H9 (cell line): ENCODE data around the gene CHRNG. TPM values are rescaled to one million over a fixed set of nuclear protein-coding genes. Genes with fewer than 3 reads are reported as not detected.

Source experiments
- DNase-seq: peaks from one replicate; pipeline ENCODE4 v3.0.0-alpha.2; 2017
- H2AFZ ChIP-seq: one replicate; pipeline ENCODE4 v1.6.1; 2013; ENCODE audit warnings: mild to moderate bottlenecking, low read length, control low read depth, moderate library complexity
- H2AK5ac ChIP-seq: 2 replicates; pipeline ENCODE4 v1.6.1; 2013; ENCODE audit warnings: low read length, control low read depth, mixed read lengths; ENCODE audit not compliant: insufficient read length
- H2BK120ac ChIP-seq: one replicate; pipeline ENCODE4 v1.6.1; 2013; ENCODE audit warnings: low read depth, mild to moderate bottlenecking, low read length, control low read depth, inconsistent platforms; ENCODE audit not compliant: poor library complexity, severe bottlenecking
- H2BK12ac ChIP-seq: 2 replicates; pipeline ENCODE4 v1.6.1; 2013; ENCODE audit warnings: low read length, control low read depth, mixed read lengths, low read depth; ENCODE audit not compliant: insufficient read length
- H2BK15ac ChIP-seq: 2 replicates; pipeline ENCODE4 v1.6.1; 2013; ENCODE audit warnings: low read depth, low read length, control low read depth
- H2BK20ac ChIP-seq: one replicate; pipeline ENCODE4 v1.6.1; 2013; ENCODE audit warnings: low read depth, mild to moderate bottlenecking, low read length, control low read depth, inconsistent platforms; ENCODE audit not compliant: poor library complexity, severe bottlenecking
- H2BK5ac ChIP-seq: 2 replicates; pipeline ENCODE4 v1.6.1; 2013; ENCODE audit warnings: low read length, control low read depth, mixed read lengths; ENCODE audit not compliant: insufficient read length
- H3K14ac ChIP-seq: 2 replicates; pipeline ENCODE4 v1.6.1; 2013; ENCODE audit warnings: low read length, control low read depth; ENCODE audit not compliant: insufficient read depth
- H3K18ac ChIP-seq: 2 replicates; pipeline ENCODE4 v1.6.1; 2013; ENCODE audit warnings: low read depth, mild to moderate bottlenecking, mixed read lengths, low read length, control low read depth; ENCODE audit not compliant: insufficient read length
- H3K23ac ChIP-seq: 2 replicates; pipeline ENCODE4 v1.6.1; 2013; ENCODE audit warnings: low read length, control low read depth, mixed read lengths, low read depth; ENCODE audit not compliant: insufficient read length
- H3K23me2 ChIP-seq: 2 replicates; pipeline ENCODE4 v1.6.1; 2013; ENCODE audit warnings: low read depth, mild to moderate bottlenecking, mixed read lengths, low read length, control low read depth; ENCODE audit not compliant: insufficient read length, poor library complexity, severe bottlenecking
- H3K27ac ChIP-seq: 2 replicates; pipeline ENCODE4 v1.5.1; 2013; ENCODE audit warnings: low read length, control low read depth, mixed read lengths, low read depth; ENCODE audit not compliant: insufficient read length
- H3K27me3 ChIP-seq: 2 replicates; pipeline ENCODE4 v1.6.1; 2013; ENCODE audit warnings: low read length, control low read depth, inconsistent platforms; ENCODE audit not compliant: insufficient read depth
- H3K4ac ChIP-seq: 2 replicates; pipeline ENCODE4 v1.6.1; 2013; ENCODE audit warnings: low read depth, mild to moderate bottlenecking, control low read depth, inconsistent platforms, low read length, moderate library complexity
- H3K4me1 ChIP-seq: 2 replicates; pipeline ENCODE4 v1.6.1; 2013; ENCODE audit warnings: low read length, control low read depth, inconsistent platforms; ENCODE audit not compliant: insufficient read depth
- H3K4me2 ChIP-seq: 2 replicates; pipeline ENCODE4 v1.6.1; 2013; ENCODE audit warnings: low read length, control low read depth, mixed read lengths; ENCODE audit not compliant: insufficient read length, insufficient read depth
- H3K56ac ChIP-seq: 2 replicates; pipeline ENCODE4 v1.6.1; 2013; ENCODE audit warnings: low read depth, mild to moderate bottlenecking, mixed read lengths, low read length, control low read depth; ENCODE audit not compliant: insufficient read length
- H3K79me1 ChIP-seq: 2 replicates; pipeline ENCODE4 v1.6.1; 2013; ENCODE audit warnings: low read depth, mild to moderate bottlenecking, moderate library complexity, low read length, control low read depth, inconsistent platforms; ENCODE audit not compliant: insufficient read depth, poor library complexity, severe bottlenecking
- H3K79me2 ChIP-seq: 2 replicates; pipeline ENCODE4 v1.6.1; 2013; ENCODE audit warnings: low read length, control low read depth, inconsistent platforms; ENCODE audit not compliant: insufficient read depth
- H3K9ac ChIP-seq: 2 replicates; pipeline ENCODE4 v1.6.1; 2013; ENCODE audit warnings: low read length, control low read depth, mixed read lengths; ENCODE audit not compliant: insufficient read length; ENCODE audit errors: extremely low read depth
- H3K9me3 ChIP-seq: one replicate; pipeline ENCODE4 v1.6.1; 2013; ENCODE audit warnings: low read depth, low read length, inconsistent platforms; ENCODE audit not compliant: control insufficient read depth
- H3T11ph ChIP-seq: one replicate; pipeline ENCODE4 v1.6.1; 2013; ENCODE audit warnings: mild to moderate bottlenecking, low read length, control low read depth, inconsistent platforms
- H4K20me1 ChIP-seq: one replicate; pipeline ENCODE4 v1.6.1; 2013; ENCODE audit not compliant: control insufficient read depth, insufficient read length, insufficient read depth
- H4K5ac ChIP-seq: 2 replicates; pipeline ENCODE4 v1.6.1; 2013; ENCODE audit warnings: low read depth, mild to moderate bottlenecking, mixed read lengths, low read length, control low read depth; ENCODE audit not compliant: insufficient read length
- H4K8ac ChIP-seq: replicated peaks from 2 replicates; pipeline ENCODE4 v1.6.1; 2013; ENCODE audit warnings: low read length, control low read depth, mixed read lengths, low read depth; ENCODE audit not compliant: insufficient read length
- H4K91ac ChIP-seq: 2 replicates; pipeline ENCODE4 v1.6.1; 2013; ENCODE audit warnings: low read depth, mild to moderate bottlenecking, moderate library complexity, mixed read lengths, low read length, control low read depth; ENCODE audit not compliant: insufficient read length
- H3K27ac Mint-ChIP-seq, 3 experiments: 2 replicates in 2 of 3; 3 replicates in 1 of 3; pipeline ENCODE4 v1.8.0; 2020 to 2021; ENCODE audit warnings: mixed read lengths in 3 of 3, mild to moderate bottlenecking in 1 of 3, moderate library complexity in 1 of 3
- H3K27me3 Mint-ChIP-seq: 2 replicates; pipeline ENCODE4 v1.8.0; 2021; ENCODE audit warnings: low read depth, mild to moderate bottlenecking, moderate library complexity, mixed read lengths
- H3K36me3 Mint-ChIP-seq, 3 experiments: 2 replicates in 2 of 3; 3 replicates in 1 of 3; pipeline ENCODE4 v1.8.0; 2020 to 2021; ENCODE audit warnings: low read depth in 3 of 3, mixed read lengths in 3 of 3; ENCODE audit not compliant: insufficient read depth in 1 of 3
- H3K4me1 Mint-ChIP-seq, 2 experiments: 2 replicates each; pipeline ENCODE4 v1.8.0; 2020; ENCODE audit warnings: mixed read lengths in 2 of 2
- H3K4me3 Mint-ChIP-seq, 2 experiments: 2 replicates in 1 of 2; 3 replicates in 1 of 2; pipeline ENCODE4 v1.8.0; 2020 to 2021; ENCODE audit warnings: mild to moderate bottlenecking in 2 of 2, mixed read lengths in 2 of 2, moderate library complexity in 1 of 2
- H3K9me3 Mint-ChIP-seq, 2 experiments: 2 replicates in 1 of 2; 3 replicates in 1 of 2; pipeline ENCODE4 v1.8.0; 2020; ENCODE audit warnings: mild to moderate bottlenecking in 2 of 2, mixed read lengths in 2 of 2, moderate library complexity in 1 of 2
- WGBS: extraction: QIAGEN DNeasy Blood & Tissue Kit; methylation state at CpG from one replicate; pipeline ENCODE4 v1.1.7; 2013; ENCODE audit warnings: missing lambda C conversion rate, low lambda C conversion rate, mixed read lengths; ENCODE audit not compliant: insufficient read length; ENCODE audit errors: extremely low coverage; 5-methylcytosine and 5-hydroxymethylcytosine counted together
- total RNA-seq: library from RNA; stranded (reverse); gene quantifications from 2 replicates; pipeline ENCODE4 v1.2.1, GENCODE V29; 2021
- TF ChIP-seq, protein P1 (sequence below): fragments of 200-600 bp; sonication (generic); conservative IDR thresholded peaks from 3 replicates; pipeline ENCODE4 v1.8.0; 2021; ENCODE audit warnings: antibody characterized with exemption, mild to moderate bottlenecking

CHRNG gene
- total RNA-seq, 1 experiment from 2014 or later: not detected

DNA sequence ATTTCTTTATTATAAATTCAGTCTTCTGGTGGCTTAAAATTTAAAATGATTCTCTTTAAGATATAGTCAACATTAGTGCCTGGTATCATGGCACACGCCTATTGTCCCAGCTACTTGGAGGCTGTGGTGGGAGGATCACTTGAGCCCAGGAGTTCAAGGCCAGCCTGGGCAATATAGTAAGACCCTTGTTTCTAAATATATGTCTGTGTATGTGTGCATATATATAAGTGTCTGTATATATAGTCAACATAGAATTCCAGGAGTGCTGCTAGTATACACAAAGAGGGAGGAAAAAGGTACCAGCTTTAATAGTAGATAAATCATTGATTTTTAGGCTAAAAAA, 35.9 kb downstream of the CHRNG start:
- H3K14ac ChIP-seq: no peak overlapping the region
- H3K23ac ChIP-seq: no peak overlapping the region
- H2BK5ac ChIP-seq: no peak overlapping the region
- Mint-ChIP-seq H3K9me3 (no peaks in the 10 kb centered on the region), H3K27me3 (no peaks in the 10 kb centered on the region), H3K36me3 (peaks cover 2 to 58% (median 28%) of the 10 kb centered on the region in 3 experiments; a peak in 6 of 7 replicates), H3K27ac (no peak overlapping the region), H3K4me1 (no peaks in the 10 kb centered on the region), H3K4me3 (no peak overlapping the region)
- H3T11ph ChIP-seq: no peak overlapping the region
- no peak overlapping the region for H4K91ac ChIP-seq
- TF ChIP-seq, protein P1, sequence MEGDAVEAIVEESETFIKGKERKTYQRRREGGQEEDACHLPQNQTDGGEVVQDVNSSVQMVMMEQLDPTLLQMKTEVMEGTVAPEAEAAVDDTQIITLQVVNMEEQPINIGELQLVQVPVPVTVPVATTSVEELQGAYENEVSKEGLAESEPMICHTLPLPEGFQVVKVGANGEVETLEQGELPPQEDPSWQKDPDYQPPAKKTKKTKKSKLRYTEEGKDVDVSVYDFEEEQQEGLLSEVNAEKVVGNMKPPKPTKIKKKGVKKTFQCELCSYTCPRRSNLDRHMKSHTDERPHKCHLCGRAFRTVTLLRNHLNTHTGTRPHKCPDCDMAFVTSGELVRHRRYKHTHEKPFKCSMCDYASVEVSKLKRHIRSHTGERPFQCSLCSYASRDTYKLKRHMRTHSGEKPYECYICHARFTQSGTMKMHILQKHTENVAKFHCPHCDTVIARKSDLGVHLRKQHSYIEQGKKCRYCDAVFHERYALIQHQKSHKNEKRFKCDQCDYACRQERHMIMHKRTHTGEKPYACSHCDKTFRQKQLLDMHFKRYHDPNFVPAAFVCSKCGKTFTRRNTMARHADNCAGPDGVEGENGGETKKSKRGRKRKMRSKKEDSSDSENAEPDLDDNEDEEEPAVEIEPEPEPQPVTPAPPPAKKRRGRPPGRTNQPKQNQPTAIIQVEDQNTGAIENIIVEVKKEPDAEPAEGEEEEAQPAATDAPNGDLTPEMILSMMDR: no peak
- H2AFZ ChIP-seq: no peak overlapping the region
- H3K4me1 ChIP-seq: no peaks in the 10 kb centered on the region
- H4K5ac ChIP-seq: no peak overlapping the region
- H3K27me3 ChIP-seq: no peaks in the 10 kb centered on the region
- no peak overlapping the region for H3K56ac ChIP-seq
- H2BK120ac ChIP-seq: no peak overlapping the region
- H4K20me1 ChIP-seq: no peaks in the 10 kb centered on the region
- no peaks in the 10 kb centered on the region for H3K9me3 ChIP-seq
- H2BK15ac ChIP-seq: no peak overlapping the region
- H3K4ac ChIP-seq: no peak overlapping the region
- no peak overlapping the region for H2BK12ac ChIP-seq
- H3K4me2 ChIP-seq: no peak overlapping the region
- no peaks in the 10 kb centered on the region for H3K79me2 ChIP-seq
- no peak overlapping the region for H3K27ac ChIP-seq
- WGBS: no CpG with 5 or more reads among the region's 1 CpG
- no peak overlapping the region for H3K9ac ChIP-seq
- no peak overlapping the region for H4K8ac ChIP-seq
- DNase-seq: no peak
- H2BK20ac ChIP-seq: no peak overlapping the region
- H3K79me1 ChIP-seq: no peaks in the 10 kb centered on the region
- H3K18ac ChIP-seq: no peak overlapping the region
- H2AK5ac ChIP-seq: no peak overlapping the region
- no peaks in the 10 kb centered on the region for H3K23me2 ChIP-seq
